Tibial artery (tissue), 4 donors: Measurements from ENCODE around the gene SARNP.
A peak's percentile ranks its signal among the peaks of the same experiment; 100 is the strongest.
"Not testable (repeated sequence)": the region's sequence is repeated elsewhere in the genome, so short reads cannot be mapped to it uniquely, and the experiment has no call there.

ENCODE experiments used
- DNase-seq, 2 donors: peaks; one replicate each; pipeline ENCODE4 v3.0.0-alpha.2; 2019
- H3K27ac ChIP-seq, 2 donors: fragments of 200-600 bp; sonication (generic) in 1 of 2; 1 replicate in 1 of 2; 2 replicates in 1 of 2; pipeline ENCODE4 v1.5.1; 2018 to 2019; ENCODE audit warnings: mild to moderate bottlenecking in 1 of 2
- H3K27me3 ChIP-seq, 2 donors: fragments of 200-600 bp; sonication (generic) in 1 of 2; one replicate each; pipeline versions ENCODE4 v1.5.1 to v1.6.0; 2016 to 2019
- H3K36me3 ChIP-seq, 3 donors: fragments of 200-600 bp; sonication (generic) in 2 of 3; one replicate each; pipeline ENCODE4 v1.5.1; 2016 to 2019; ENCODE audit warnings: mild to moderate bottlenecking in 2 of 3
- H3K4me1 ChIP-seq, 4 donors: fragments of 200-600 bp; sonication (generic) in 2 of 4; 1 replicate in 3 of 4; 2 replicates in 1 of 4; pipeline ENCODE4 v1.5.1; 2016 to 2019
- H3K4me3 ChIP-seq, 2 donors: fragments of 200-600 bp; sonication (generic) in 1 of 2; 1 replicate in 1 of 2; 2 replicates in 1 of 2; pipeline ENCODE4 v1.5.1; 2018 to 2019; ENCODE audit warnings: mild to moderate bottlenecking in 2 of 2
- H3K9me3 ChIP-seq, 3 donors: fragments of 200-600 bp; sonication (generic) in 1 of 3; one replicate each; pipeline ENCODE4 v1.5.1; 2016 to 2019
- intact Hi-C: fragments of 100-400 bp; cut with DNase I; formaldehyde crosslinking; loops from one replicate; pipeline ENCODE4 v1.15.0; 2023; ENCODE audit warnings: low total_unique reads
- TF ChIP-seq, protein P1 (sequence below), 2 experiments: fragments of 200-600 bp in 1 of 2; fragments of 450-650 bp in 1 of 2; IDR thresholded peaks; one replicate each; pipeline ENCODE4 v1.5.1; 2017 to 2019; ENCODE audit warnings: antibody characterized with exemption in 2 of 2, mild to moderate bottlenecking in 1 of 2, moderate library complexity in 1 of 2

The SARNP gene

DNA sequence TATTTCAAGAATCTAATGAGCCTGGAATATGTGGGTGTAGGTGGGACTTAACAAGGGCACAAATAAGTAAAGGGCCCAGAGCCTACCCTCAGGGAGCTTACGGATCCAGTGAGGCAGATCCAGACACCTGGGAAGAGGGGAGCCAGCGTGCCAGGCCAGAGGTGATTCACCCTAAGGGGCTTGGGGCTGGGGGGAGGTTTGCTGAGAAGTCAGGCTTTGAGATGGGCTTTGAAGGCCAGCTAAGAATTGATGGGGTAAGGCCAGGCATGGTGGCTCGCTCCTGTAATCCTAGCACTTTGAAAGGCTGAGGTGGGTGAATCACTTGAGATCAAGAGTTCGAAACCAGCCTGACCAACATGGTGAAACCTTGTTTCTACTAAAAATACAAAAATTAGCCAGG, 25.9 kb upstream of the SARNP start:
- Histone ChIP-seq H3K4me3 (no peak overlapping the region), H3K27ac (no peak overlapping the region)
- TF ChIP-seq, protein P1, sequence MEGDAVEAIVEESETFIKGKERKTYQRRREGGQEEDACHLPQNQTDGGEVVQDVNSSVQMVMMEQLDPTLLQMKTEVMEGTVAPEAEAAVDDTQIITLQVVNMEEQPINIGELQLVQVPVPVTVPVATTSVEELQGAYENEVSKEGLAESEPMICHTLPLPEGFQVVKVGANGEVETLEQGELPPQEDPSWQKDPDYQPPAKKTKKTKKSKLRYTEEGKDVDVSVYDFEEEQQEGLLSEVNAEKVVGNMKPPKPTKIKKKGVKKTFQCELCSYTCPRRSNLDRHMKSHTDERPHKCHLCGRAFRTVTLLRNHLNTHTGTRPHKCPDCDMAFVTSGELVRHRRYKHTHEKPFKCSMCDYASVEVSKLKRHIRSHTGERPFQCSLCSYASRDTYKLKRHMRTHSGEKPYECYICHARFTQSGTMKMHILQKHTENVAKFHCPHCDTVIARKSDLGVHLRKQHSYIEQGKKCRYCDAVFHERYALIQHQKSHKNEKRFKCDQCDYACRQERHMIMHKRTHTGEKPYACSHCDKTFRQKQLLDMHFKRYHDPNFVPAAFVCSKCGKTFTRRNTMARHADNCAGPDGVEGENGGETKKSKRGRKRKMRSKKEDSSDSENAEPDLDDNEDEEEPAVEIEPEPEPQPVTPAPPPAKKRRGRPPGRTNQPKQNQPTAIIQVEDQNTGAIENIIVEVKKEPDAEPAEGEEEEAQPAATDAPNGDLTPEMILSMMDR (IDR thresholded peaks at IDR 0.05) = no peak

DNA sequence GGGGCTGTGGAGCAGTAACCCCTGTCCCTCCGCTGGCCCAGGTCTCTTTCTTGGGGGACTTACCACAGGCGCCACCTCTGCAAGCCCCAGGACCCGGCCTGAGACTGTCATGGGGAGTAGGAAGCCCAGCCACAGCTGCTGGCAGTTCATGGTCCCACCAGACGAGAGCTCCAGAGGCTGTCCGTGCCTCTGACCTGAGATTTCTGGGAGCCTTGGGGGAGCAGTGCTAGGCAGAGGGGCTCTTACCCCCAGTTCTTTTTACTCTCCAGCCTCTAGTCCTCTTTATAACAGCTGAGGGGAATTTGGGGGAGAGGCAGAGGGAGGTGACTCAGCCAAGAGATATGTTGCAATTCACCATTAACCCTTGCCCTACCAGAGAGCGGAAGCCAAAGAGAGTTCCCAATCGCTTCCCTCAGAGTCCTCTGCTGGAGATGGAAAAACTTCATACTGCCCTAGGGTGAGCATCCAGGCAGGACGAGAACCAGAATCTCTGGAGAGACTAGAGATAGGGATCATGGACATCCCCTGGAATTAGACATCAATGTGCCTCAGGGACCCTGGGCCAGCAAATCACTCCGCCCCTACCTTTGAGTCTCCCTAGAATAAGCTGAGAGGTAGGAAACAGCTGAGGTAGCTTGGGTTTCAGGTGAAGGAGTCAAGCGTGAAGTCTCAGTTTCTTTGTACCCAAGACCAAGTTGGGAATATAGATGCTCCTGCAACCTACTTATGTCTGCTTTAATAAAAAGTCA, 25.3 kb upstream of the SARNP start, which contains the start of gene MMP19:
Gene MMP19, minus strand, starts transcription at position 256 of the 749 bp plus-strand sequence. Its CDS starts 106 bp downstream, at position 150.
- TF ChIP-seq, protein P1 (IDR thresholded peaks at IDR 0.05) = no peak
- no peaks in the 10 kb centered on the region for H3K27me3 ChIP-seq
- intact Hi-C loops = no loop called here
- peak within 1 kb of the TSS; percentile 54 to 61 for H3K27ac ChIP-seq
- DNase-seq = peak in 1 of 2 donors; percentile 65
- H3K4me1 ChIP-seq = peaks cover 0 to 14% (median 3%) of the 10 kb centered on the region in 4 donors
- no peaks in the 10 kb centered on the region for H3K9me3 ChIP-seq
- peak within 1 kb of the TSS; percentile 44 to 48 for H3K4me3 ChIP-seq
- H3K36me3 ChIP-seq = no peaks in the 10 kb centered on the region

More for the DNA sequence above, 25.9 kb upstream of the SARNP start:
- peak in 1 of 2 donors; percentile 27 for DNase-seq
- Histone ChIP-seq H3K4me1 (peaks cover 0 to 20% (median 3%) of the 10 kb centered on the region in 4 donors), H3K36me3 (no peaks in the 10 kb centered on the region), H3K27me3 (no peaks in the 10 kb centered on the region), H3K9me3 (no peaks in the 10 kb centered on the region)
- intact Hi-C loops = no loop called here

DNA sequence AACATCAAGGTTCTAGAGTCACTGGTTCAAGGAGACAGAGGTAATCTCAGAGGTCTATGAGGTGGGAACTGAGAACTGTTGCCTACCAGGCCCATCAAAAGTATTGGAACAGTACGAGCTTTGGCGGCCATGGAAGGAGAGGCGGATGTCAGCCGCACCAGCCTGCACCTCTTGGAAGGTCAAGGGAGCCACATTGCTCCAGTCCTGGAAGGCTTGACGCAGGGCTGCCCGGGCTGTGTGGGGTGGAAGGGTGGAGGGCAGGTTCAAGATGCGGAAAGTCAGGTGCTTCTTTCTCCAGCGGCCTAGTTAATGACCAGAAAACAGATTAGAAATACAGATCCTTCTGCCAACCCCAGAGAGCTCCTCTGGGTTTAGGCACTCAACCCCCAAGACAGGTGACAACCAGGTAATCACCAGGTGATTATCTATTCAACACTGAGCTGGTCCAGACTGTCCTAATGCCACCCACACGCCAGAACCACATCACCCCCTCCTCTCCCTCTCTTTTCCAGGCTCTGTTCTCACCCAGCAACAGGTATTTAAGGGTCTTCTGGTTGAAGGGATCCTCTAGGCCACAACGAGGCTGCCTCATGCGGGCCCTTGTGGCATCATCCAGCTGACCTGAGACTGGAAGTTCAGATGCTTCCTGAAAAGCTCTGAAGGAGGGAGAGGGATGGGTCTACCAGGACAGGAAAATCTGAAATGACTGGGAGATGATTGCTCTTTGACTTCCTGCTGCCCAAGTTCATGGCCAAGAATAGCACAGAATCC, 23.2 kb upstream of the SARNP start:
- no peak overlapping the region for H3K4me3 ChIP-seq
- no peaks in the 10 kb centered on the region for H3K4me1 ChIP-seq
- intact Hi-C loops = no loop called here
- H3K9me3 ChIP-seq = no peaks in the 10 kb centered on the region
- no peaks in the 10 kb centered on the region for H3K36me3 ChIP-seq
- H3K27me3 ChIP-seq = peaks cover 0 to 5% of the 10 kb centered on the region in 2 donors
- peak in 1 of 2 donors; percentile 43 for DNase-seq
- TF ChIP-seq, protein P1 (IDR thresholded peaks at IDR 0.05) = no peak
- no peak overlapping the region for H3K27ac ChIP-seq

DNA sequence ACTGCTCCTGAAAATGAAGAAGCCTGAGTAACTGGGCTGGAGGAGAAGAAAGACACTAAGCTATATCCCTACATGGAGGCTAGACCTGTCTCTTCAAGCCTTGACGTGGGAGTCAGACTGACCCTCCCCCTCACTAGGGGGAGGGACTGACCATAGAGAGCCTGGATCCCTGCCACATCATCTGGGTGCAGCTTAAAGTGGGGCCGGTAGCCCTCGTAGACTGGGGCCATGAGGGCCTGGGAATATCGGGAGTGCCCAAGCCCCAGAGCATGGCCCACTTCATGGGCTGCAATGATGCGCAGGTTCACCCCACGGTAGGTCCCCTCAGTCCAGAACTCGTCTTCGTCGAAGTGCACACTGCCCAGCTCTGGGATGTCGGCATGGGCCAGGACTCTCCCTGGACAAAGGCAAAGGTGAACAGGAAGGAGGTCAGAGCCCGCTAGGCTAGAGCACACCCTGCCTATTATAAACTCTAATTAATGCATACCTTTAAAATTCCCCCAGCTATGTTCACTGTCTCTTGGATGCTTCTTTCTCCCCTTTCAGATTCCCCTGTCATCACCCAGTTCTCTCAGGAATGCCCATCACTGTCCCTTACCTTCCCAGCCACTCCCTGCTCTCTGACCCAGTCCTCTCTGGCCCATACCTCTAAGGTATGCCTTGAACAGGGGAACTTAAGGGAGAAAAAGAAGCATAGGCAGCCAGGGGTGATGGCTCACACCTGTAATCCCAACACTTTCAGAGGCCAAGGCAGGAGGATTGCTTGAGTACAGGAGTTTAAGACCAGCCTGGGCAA, 22.0 kb upstream of the SARNP start:
- Histone ChIP-seq H3K27me3 (peaks cover 0 to 5% of the 10 kb centered on the region in 2 donors), H3K27ac (no peak overlapping the region), H3K9me3 (no peaks in the 10 kb centered on the region), H3K36me3 (no peaks in the 10 kb centered on the region), H3K4me1 (no peaks in the 10 kb centered on the region), H3K4me3 (no peak overlapping the region)
- DNase-seq = peak in 1 of 2 donors; percentile 55
- TF ChIP-seq, protein P1 (IDR thresholded peaks at IDR 0.05) = no peak
- intact Hi-C loops = no loop called here

DNA sequence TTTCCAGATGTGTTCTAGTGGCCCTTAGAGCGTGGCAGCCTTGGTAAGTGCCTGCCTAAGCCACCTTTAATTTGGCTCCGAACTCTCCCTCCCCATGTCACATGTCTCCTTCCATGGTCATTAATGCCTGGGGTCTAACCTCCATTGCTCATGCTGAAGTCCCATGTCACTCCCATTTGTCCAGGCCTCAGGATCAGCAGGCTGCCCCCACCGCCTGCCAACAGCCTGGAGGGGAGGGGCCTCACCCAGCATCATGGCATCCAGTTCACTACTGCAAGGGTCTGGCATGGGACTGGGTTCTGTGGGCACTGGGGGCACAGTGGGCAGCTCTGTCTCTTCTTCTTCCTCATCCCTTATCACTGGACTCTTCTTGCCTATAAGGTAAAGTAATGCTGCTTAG, 20.8 kb upstream of the SARNP start:
- H3K27ac ChIP-seq = no peak overlapping the region
- H3K27me3 ChIP-seq = peaks cover 0 to 5% of the 10 kb centered on the region in 2 donors
- intact Hi-C loops = no loop called here
- TF ChIP-seq, protein P1 (IDR thresholded peaks at IDR 0.05) = no peak
- no peak overlapping the region for H3K4me3 ChIP-seq
- H3K4me1 ChIP-seq = no peaks in the 10 kb centered on the region
- H3K9me3 ChIP-seq = no peaks in the 10 kb centered on the region
- peak in 1 of 2 donors; percentile 28 for DNase-seq
- no peaks in the 10 kb centered on the region for H3K36me3 ChIP-seq

DNA sequence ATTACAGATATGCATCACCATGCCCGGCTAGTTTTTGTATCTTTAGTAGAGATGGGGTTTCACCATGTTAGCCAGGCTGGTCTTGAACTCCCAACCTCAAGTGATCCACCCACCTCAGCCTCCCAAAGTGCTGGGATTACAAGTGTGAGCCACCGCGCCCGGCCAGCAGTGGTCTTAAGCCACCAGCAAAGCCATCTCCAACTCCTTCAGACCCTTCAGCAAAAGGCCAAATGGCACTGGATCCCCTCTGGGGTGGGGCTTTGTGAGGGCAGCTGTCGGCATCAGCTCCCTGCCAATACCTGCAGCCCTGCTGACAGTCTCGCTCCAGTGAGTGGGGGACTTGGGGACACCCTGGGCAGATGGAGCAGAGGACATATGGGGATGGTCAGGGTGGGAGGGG, 16.9 kb upstream of the SARNP start:
- intact Hi-C loops = loop anchor here (5.0 kb wide), 1 partner anchor 103 kb away; no protein-coding TSS in a partner anchor
- not testable (repeated sequence) for H3K4me3 ChIP-seq, H3K36me3 ChIP-seq, H3K9me3 ChIP-seq, DNase-seq, H3K27ac ChIP-seq, H3K27me3 ChIP-seq
- H3K4me1 ChIP-seq = peaks cover 0 to 18% (median 14%) of the 10 kb centered on the region in 4 donors
